ENCODE measurements around the gene PRRX2. TPM values are rescaled to one million over a fixed set of nuclear protein-coding genes. Genes with fewer than 3 reads are reported as not detected.

The PRRX2 gene
- total RNA-seq (2014; rRNA removed; shearing (Covaris generic); ENCODE audit: low replicate concordance): 3.0 and 7.6 TPM in 2 replicates

DNA sequence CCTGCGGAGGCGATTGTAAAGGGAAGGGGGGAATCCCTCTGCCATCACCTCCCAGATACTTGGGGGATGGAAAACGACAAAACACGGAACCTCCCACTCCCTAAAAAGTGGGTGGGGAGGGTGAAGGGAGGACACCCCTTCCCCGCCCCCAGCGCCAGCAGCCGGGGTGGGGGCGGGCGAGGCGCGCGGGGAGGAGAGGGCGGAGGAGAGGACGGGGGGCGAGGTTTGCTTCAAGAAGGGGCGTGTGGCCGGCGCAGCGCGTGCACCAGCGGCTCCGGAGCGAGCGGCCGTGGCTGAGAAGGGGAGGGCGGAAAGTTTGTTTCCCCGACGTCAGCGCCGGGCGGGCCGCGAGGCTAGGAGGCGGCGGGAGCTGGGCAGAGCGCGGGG is at the start of gene PRRX2:
PRRX2 (plus strand) TSS at position 259 of the 387 bp plus-strand sequence. CDS start 221 bp downstream, outside the sequence.
- in situ Hi-C loops (cut with HindIII; ENCODE audit: low pct_unique_long_range_greater_than_20kb, low sequenced_read_pairs): no loop called here
- no peak for DNase-seq (ENCODE audit: low read depth)

DNA sequence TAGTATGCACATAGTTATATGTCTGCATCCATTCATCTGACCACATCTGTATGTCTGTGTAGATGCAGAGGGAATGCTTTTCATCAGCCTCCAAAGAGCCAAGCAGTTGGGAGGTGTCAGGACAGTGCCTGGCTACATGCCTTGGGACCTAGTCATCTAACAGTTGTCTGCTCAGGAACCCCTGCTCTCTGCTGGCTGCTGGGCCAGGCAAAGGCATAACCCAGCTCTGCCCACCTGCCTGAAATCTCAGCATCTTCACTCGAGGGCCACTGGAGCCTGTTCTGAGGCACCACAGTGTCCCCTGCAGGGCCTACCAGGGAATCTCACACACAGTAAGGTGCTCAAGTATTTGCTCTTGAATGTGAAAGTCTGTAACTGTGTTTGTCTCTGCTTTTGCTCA is 48.3 kb upstream of the PRRX2 start:
- in situ Hi-C loops (cut with HindIII; ENCODE audit: low pct_unique_long_range_greater_than_20kb, low sequenced_read_pairs): no loop called here
- DNase-seq (ENCODE audit: low read depth): peak; percentile 21

DNA sequence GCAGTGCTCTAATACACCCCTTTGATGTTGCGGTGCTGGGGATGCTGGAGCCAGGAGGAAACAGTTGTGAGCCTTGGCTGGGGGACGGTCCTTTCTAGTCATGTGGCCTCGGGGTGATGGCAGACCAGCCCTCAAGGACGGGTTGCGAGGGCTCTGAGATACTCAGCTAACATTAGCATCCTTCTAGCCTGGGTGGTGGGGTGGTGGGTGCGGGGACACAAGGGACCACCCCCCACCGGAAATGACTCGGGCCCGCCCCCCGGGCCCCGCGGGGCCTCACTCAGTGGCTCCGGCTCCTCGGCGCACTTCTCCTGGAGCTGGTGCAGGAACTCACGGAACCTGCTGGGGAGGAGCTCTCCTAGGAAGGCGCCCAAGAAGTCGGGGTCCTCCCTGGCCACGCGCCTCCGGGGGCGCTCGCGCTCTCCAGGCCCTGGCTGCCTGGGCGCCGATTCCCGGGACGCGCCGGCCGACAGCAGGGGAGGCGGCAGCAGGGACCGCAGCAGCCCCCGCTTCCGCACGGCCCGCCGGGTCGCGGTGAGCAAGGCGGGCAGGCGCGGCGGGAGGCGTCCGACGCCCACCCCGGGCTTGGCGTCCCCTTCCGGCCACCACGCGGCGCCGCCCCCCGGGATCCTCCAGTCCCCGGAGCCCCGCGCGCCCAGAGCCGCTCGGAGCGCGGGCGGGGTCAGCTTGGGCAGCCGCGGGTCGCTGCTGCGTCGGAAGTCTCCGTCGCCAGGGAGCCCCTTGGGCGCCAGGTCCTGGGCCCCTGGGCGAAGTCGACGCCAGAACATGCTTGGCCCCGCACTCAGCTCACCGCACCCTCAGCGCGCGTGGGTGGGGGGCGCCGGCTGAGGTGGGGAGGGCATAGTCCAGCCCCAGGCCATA is 45.4 kb upstream of the PRRX2 start:
- DNase-seq (ENCODE audit: low read depth): no peak
- in situ Hi-C loops (cut with HindIII; ENCODE audit: low pct_unique_long_range_greater_than_20kb, low sequenced_read_pairs): no loop called here

DNA sequence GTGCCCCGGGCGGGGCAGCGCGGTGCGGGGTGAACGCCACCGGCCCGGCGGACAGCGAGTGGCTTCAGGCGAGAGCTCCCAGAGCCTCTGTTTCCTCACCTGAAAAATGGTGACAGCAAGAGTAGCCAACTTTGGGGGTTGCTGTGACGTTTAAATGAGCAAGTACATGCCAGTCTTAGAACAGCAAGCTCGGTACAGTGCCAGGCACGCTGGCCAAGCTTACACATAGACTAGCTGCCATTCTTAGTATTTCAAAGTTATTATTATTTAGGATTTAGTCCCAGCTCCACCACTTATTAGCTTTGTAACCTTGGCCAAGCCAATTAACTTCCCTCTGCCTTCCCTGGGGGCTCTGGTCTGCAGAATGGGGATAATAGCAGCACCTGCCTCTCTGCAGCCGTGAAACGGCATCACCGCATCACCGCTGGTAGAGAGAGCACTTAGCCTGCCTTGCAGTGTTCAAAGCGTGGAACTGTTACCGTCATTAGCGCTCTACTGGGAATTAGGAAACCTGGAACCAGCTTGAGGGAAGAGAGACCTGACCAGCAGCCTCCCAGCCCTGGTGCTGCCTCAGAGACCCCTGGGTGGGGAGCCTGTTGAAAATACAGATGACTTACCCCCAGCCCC is 44.7 kb upstream of the PRRX2 start, which contains the start of gene C9orf50:
C9orf50 (minus strand) TSS at position 433 of the 627 bp plus-strand sequence. CDS start 527 bp downstream, outside the sequence.
- in situ Hi-C loops (cut with HindIII; ENCODE audit: low pct_unique_long_range_greater_than_20kb, low sequenced_read_pairs): no loop called here
- DNase-seq (ENCODE audit: low read depth): no peak

DNA sequence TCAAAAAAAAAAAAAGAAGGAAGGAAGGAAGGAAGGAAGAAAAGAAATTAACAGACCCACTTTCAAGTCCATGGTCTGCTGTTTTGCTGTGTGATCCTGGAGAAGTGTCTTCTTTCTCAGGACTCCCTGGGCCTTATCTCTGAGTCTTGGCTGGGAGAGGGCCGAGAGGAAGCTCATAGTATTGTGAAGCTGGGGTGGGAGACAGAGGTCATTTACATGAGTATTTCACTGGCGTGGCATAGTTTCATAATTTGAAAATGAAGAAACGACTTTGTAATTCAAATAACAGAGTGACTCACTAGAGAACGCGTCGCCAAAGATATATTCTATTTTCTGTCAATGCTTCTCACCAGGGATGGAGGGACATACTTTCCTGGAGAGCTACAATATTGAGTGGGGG is 42.1 kb upstream of the PRRX2 start:
- DNase-seq (ENCODE audit: low read depth): no peak
- in situ Hi-C loops (cut with HindIII; ENCODE audit: low pct_unique_long_range_greater_than_20kb, low sequenced_read_pairs): no loop called here

DNA sequence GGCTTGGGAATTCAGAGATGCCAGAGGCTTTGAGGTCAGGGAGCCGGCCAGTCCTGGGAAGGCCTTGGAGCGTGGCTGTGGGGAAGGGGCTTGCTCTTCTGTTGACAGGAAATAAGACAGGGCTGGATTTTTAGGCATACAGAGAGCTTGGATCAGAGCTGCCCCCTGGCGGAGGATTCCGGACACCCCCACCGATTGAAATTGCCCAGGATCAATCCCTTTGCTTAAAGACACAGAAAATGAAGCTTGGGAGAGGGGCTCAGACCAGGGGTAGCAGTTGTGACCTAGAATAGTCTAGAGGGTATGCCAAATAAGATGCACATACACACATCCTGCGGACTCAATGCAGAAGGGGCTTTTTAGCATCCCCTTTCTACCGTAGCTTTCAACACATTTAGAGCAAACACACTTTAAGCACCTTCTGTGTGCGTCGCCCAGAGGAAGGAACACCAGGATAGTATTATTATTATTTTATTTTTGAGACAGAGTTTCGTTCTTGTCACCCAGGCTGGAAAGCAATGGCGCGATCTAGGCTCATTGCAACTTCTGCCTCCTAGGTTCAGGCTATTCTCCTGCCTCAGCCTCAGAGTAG is 41.2 kb upstream of the PRRX2 start:
- DNase-seq (ENCODE audit: low read depth): peak; percentile 26
- in situ Hi-C loops (cut with HindIII; ENCODE audit: low pct_unique_long_range_greater_than_20kb, low sequenced_read_pairs): no loop called here

DNA sequence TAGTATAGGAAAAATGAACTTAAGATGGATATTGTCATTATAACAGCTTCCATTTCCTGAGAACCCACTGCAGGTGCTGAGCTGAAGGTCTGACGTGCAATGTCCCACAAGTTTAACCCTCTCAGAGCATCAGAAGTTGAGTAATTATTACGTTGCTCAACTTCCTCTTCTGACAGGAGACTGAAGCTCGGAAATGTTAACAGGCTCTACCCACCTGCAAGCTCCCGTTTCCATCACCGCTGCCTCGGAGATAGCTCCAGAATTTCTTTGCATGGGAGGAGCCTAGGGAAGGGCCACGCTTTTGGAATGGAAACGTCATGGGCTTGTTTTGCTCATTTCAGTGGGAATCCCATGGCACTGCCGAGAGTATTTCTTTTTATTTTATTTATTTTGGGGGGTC is 40.5 kb upstream of the PRRX2 start:
- DNase-seq (ENCODE audit: low read depth): no peak
- in situ Hi-C loops (cut with HindIII; ENCODE audit: low pct_unique_long_range_greater_than_20kb, low sequenced_read_pairs): no loop called here

DNA sequence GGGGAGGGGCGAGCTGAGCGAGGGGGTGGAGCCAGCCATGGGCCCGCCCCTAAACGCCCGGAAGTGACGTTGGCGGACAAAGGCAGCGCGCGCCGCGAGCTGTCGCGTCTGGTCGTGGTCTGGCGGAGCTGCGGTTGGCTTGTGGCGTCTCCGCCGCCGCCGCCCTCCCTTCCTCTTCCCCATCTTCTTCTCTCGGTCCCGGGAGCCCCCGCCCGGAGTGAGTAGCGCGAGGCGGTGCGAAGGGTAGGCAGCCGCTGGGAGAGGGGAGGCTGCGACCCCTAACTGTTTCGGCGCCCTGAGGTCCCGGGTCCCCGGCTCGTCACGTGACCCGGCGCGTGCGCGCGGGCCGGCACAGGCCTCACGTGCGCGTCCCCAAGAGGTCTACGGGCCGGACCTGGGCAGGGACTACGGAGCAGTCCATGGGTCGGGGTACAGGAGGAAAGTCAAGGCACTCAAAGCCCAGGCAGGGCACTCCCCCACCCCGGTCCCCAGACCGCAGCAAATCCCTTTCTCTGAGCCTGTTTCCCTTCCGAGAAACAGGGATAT is 39.3 kb upstream of the PRRX2 start, which contains the start of gene NTMT1:
NTMT1 (plus strand) TSS at position 85 of the 546 bp plus-strand sequence. CDS start 6,541 bp downstream, outside the sequence.
- DNase-seq (ENCODE audit: low read depth): peak; percentile 85
- in situ Hi-C loops (cut with HindIII; ENCODE audit: low pct_unique_long_range_greater_than_20kb, low sequenced_read_pairs): no loop called here

DNA sequence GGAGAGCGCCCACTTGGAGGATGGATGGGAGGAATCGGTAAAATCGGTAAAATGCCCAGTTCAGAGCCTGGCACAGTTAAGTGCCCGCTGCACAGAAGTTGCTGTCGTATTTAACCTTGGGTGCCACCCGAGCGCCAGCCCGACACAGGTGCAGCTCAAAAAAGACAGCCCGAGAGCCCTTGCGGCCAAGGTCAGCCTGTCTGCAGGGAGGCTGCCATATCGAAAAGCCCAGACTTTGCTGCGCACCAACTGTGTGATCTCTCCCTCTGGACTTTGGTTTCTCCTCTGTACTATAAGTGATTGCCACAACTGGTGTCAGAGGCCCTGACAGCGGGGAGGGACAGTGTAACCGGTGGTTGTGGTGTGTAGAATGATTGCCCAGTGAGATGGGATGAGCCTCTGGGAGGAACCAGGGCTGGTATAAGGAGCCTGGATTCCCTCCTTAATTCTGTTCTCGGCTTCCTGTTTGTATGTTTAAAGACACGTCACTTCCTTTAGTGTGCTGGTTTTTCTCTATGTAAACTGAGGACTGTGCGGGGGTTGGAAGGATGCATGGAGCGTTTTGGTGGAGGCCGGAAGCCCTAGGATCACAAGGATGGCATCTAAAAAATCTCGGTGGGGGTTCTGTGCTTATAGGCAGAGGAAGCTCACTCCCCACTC is 38.7 kb upstream of the PRRX2 start:
- in situ Hi-C loops (cut with HindIII; ENCODE audit: low pct_unique_long_range_greater_than_20kb, low sequenced_read_pairs): no loop called here
- peak; percentile 28 for DNase-seq (ENCODE audit: low read depth)

DNA sequence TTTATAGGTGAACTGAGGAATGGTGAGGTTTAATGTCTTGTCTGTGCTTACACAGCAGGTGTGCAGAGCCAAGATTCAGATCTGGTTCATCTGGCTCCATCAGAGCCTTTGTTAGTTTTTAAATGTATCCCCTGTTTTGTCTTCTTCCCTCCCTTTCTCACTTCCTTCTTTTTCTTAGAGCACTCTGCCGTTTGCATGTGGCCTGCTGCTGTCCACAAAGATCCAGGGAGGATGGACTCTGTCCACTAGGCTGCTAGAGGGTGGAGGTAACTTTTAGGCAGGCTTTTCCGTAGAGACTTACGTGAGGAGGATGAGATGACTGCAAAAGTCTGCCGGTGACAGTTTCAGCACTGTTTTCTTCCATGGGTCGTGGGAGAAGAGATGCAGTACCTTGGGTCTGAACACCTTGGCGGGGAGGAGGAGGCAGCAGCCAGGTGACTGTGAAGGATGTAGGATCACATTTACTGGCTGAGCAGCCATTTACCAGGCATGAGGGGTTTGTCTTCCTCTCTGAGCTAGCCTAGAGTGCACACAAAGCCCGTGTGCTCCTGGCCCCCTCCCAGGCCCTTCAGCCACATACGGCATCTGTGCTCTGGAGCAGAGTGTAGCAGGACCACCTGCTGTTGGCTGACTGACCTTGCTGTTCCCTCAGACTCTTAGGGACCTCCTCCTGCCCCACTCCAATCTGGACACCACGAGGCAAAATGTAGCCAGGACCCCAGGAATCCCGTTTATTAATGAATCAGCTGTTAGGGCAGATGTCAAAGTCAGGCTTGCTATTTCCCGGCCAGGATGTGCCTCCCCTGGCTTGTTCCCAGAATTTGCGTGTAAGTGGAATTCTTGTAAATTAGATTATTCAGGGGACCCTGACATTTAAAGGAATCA is 37.6 kb upstream of the PRRX2 start:
- in situ Hi-C loops (cut with HindIII; ENCODE audit: low pct_unique_long_range_greater_than_20kb, low sequenced_read_pairs): no loop called here
- DNase-seq (ENCODE audit: low read depth): no peak

DNA sequence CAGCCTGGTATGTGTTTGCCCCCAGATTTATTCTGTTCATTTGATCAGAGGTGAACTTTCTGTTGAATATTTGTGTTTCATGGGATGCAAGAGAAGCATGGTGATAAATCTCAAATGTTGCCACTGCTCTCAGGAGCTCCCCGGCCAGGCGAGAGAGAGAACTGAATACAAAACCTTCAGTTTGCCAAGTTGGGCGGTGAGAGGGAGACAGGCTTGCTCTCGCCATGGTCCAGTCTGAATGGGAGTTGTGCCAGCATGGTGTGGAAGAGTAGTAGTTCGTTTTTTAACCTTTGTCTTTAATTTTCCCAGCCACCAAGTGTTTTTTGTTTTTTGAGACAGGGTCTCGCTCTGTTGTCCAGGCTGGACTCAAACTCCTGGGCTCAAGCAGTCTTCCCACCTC is 36.7 kb upstream of the PRRX2 start:
- DNase-seq (ENCODE audit: low read depth): no peak
- in situ Hi-C loops (cut with HindIII; ENCODE audit: low pct_unique_long_range_greater_than_20kb, low sequenced_read_pairs): no loop called here

DNA sequence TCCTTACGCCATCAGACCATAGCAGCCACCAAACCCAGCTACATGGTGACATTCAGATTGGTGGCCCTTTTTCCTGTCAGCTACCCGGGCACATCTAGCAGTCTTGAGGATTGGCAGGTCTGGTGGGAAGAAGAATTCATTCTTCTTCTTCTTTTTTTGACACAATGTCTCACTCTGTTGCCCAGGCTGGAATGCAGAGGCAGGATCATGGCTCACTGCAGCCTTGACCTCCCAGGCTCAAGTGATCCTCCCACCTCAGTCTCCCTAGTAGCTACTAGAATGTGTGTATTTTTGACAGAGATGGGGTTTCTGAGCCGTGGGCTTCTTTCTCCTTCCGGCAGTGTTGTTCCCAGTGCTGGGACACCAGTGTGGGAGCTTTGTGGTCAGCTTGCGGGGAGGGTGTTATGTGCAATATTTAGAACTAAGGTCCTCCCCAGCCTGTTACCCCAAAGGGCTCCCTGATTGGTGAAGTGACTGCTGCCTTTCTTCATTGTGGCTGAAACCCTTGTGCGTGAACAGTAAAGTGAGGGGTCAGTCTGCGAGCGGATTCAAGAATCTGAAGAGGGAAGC is 36.1 kb upstream of the PRRX2 start:
- in situ Hi-C loops (cut with HindIII; ENCODE audit: low pct_unique_long_range_greater_than_20kb, low sequenced_read_pairs): no loop called here
- no peak for DNase-seq (ENCODE audit: low read depth)

DNA sequence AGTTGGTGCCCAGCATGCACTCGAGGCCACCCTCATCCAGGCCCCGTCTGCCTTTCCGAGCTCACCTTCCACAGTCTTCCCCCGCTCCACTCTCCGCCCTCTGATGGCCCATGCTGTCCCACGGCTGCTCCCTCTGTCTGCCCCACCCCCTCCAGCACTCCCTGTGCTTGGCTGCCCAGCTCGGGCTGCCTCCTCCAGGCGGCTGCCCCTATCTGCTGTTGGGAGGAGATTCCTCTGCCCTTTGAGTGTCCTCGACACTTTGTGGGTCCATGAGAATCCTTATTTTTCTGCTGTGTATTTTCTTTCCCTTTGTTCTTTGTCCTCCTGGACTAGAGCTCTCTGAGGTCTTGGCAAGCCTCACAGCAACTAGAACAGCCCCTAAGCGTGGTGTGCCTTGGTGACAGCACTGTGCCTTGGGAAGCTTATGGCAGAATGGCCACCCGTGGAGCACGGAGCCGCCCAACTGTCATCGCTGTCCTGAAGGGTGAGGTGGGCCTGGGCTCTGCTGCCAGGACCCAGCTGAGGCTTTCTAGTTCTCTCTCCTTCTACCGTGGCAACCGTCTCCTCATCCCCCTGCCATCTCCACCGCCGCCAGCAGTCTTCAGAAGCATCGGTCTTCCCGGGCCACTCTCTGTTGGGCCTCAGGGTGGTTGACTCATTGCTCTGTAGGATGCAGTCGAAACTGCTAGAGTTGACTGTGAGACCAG is 34.3 kb upstream of the PRRX2 start:
- in situ Hi-C loops (cut with HindIII; ENCODE audit: low pct_unique_long_range_greater_than_20kb, low sequenced_read_pairs): no loop called here
- DNase-seq (ENCODE audit: low read depth): no peak

DNA sequence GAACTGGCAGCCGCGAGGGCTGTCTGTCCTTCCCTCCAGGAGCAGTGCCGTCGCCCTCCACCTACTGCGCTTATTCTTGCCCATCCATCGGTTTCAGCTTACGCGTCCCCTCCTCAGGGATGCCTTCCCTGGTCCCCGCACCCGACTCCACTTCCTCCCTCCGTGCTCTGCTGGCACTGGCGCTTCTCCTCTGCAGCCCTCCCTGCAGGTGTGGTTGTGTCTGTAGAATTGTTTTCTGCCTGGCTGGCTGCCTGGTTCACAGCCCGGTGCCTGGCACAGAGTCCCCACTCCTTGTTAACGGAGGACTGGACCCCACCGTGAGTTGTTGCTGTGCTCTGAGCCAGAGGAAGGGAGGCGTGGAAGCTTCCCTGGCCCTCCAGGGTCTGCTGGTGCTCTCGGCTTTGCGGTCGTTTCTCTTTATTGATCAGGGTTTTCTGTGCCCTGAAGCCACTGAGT is 33.7 kb upstream of the PRRX2 start:
- in situ Hi-C loops (cut with HindIII; ENCODE audit: low pct_unique_long_range_greater_than_20kb, low sequenced_read_pairs): no loop called here
- DNase-seq (ENCODE audit: low read depth): no peak

DNA sequence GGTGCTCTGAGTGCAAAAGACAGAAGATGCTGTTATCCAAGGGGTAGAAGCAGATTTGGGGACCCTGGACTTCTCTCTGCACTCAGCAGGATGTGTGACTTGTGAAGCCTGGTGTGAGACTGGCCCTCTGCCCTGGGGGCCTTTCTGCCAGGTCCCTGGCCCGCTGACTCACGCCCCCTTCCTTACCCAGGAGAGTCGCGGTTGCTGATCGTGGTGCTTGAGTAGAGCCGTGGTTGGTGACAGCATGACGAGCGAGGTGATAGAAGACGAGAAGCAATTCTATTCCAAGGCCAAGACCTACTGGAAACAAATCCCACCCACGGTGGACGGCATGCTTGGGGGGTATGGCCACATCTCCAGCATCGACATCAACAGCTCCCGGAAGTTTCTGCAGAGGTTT is 33.0 kb upstream of the PRRX2 start:
- no peak for DNase-seq (ENCODE audit: low read depth)
- in situ Hi-C loops (cut with HindIII; ENCODE audit: low pct_unique_long_range_greater_than_20kb, low sequenced_read_pairs): no loop called here

DNA sequence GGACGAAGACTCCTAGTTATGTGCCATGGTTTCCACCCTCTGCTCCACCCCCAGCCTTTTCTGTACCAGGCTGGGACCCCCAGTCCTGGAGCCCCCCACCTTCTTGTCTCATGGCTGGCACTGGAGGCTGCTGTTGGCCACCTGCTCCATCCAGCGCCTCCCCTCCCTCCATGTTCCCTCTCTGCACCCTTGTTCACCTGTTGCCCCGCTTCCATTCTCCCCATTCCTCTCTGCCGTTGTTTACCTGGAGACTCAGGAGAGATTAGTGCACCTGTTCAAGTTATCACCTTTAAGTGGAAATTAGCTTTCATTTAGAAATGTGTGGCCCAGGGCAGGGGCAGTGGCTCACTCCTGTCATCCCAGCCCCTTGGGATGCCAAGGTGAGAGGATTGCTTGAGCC is 32.2 kb upstream of the PRRX2 start:
- in situ Hi-C loops (cut with HindIII; ENCODE audit: low pct_unique_long_range_greater_than_20kb, low sequenced_read_pairs): no loop called here

More for the DNA sequence above, 32.2 kb upstream of the PRRX2 start:
- DNase-seq (ENCODE audit: low read depth): no peak

All from Caki2 (cell line).